Measurements from ENCODE around the gene S100A10.
A peak's percentile ranks its signal among the peaks of the same experiment; 100 is the strongest.

Gene S100A10

DNA sequence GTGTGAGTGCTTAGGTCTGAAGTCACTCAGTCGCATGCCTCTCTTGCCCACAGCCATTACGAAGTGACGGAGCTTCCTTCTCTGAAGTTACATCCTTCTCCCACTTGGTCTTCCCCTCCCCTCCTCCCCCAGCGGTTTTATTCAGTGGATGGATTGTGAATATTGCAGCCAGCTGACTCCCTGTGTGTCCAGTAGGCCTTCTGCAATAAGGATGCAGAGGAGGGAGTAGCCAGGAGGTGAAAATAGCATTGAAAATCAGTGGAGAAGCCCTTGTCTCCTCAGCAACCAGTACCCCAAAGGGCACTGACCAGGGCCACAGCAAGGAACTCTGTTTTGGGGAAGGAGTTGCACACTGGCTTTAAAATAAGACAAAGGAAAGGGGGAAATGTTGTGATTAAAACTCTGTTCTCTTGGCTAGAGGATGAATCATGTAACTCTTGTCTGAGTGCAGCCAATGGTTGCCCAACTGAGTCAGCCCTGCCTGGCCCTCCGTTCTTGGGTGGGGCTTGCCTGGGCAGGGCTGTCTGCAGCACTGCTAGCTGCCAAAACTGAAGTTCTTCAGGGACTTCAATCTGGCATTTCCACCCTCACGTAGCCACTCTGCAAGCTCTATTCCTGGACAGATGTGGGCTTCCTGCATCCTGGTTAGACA, 4.3 kb downstream of the S100A10 start:
- Histone ChIP-seq H3K9me3 (ENCODE audit: control insufficient read depth in 1 of 2, low read length in 2 of 2) (no peaks in the 10 kb centered on the region), H3K9ac (ENCODE audit: low read depth in 1 of 2, low read length in 2 of 2) (peak overlapping the region; percentile 38 to 42), H3K27ac (ENCODE audit: low read depth, low read length) (peak overlapping the region; percentile 11), H3K4me3 (ENCODE audit: low read depth in 1 of 2, low read length in 2 of 2) (peak overlapping the region; percentile 22 to 98), H3K36me3 (ENCODE audit: control insufficient read depth in 1 of 2, insufficient read depth in 2 of 2, low read length in 2 of 2) (peaks cover 13 to 22% of the 10 kb centered on the region in 2 donors), H3K27me3 (ENCODE audit: control insufficient read depth in 1 of 2, insufficient read depth in 2 of 2, low read length in 2 of 2) (no peaks in the 10 kb centered on the region), H3K4me1 (ENCODE audit: control insufficient read depth in 1 of 2, insufficient read depth in 2 of 2, low read length in 2 of 2) (peaks cover 58 to 68% of the 10 kb centered on the region in 2 donors)

- H3K9me3 ChIP-seq (ENCODE audit: control insufficient read depth in 1 of 2, low read length in 2 of 2), result no peaks in the 10 kb centered on the region
- H3K36me3 ChIP-seq (ENCODE audit: control insufficient read depth in 1 of 2, insufficient read depth in 2 of 2, low read length in 2 of 2), result peaks cover 21 to 31% of the 10 kb centered on the region in 2 donors
- no peak overlapping the region for H3K27ac ChIP-seq (ENCODE audit: low read depth, low read length)
- H3K4me1 ChIP-seq (ENCODE audit: control insufficient read depth in 1 of 2, insufficient read depth in 2 of 2, low read length in 2 of 2), result peaks cover 66% of the 10 kb centered on the region in 2 donors
- no peak overlapping the region for H3K9ac ChIP-seq (ENCODE audit: low read depth in 1 of 2, low read length in 2 of 2)
- H3K4me3 ChIP-seq (ENCODE audit: low read depth in 1 of 2, low read length in 2 of 2), result peak overlapping the region; percentile 22 to 98
- H3K27me3 ChIP-seq (ENCODE audit: control insufficient read depth in 1 of 2, insufficient read depth in 2 of 2, low read length in 2 of 2), result no peaks in the 10 kb centered on the region
These were observed 5.2 kb downstream of the S100A10 start for GRCh38 chr1:151988405-151988923.

DNA sequence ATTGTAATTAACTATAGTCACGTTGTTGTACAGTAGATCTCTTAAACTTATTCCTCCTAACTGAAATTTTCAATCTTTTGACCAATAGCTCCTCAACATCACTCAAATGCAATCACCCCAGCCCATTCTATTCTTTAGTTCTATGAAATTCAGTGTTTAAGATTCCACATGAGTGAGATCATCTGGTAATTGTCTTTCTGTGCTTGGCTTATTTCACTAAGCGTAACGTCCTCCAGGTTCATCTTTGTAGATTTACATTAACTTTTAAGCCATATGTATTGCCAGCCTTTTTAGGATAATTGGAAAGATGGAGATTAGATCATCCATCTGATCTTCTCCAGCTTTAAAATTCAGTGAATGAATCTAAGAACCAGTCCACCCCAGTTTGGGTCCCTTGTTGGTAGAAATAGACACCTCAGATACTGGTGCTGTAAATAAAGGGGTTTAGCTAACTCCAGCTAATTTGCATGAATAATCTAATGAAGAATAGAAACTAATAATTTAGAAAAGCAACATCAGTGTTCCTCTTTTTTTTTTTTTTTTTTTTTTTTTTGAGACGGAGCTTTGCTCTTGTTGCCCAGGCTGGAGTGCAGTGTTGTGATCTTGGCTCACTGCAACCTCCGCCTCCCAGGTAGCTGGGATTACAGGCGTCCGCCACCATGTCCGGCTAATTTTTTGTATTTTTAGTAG, 7.0 kb downstream of the S100A10 start:
- peaks cover 31 to 47% of the 10 kb centered on the region in 2 donors for H3K36me3 ChIP-seq (ENCODE audit: control insufficient read depth in 1 of 2, insufficient read depth in 2 of 2, low read length in 2 of 2)
- H3K9me3 ChIP-seq (ENCODE audit: control insufficient read depth in 1 of 2, low read length in 2 of 2), result no peaks in the 10 kb centered on the region
- no peak overlapping the region for H3K4me3 ChIP-seq (ENCODE audit: low read depth in 1 of 2, low read length in 2 of 2)
- peaks cover 57 to 76% of the 10 kb centered on the region in 2 donors for H3K4me1 ChIP-seq (ENCODE audit: control insufficient read depth in 1 of 2, insufficient read depth in 2 of 2, low read length in 2 of 2)
- no peak overlapping the region for H3K9ac ChIP-seq (ENCODE audit: low read depth in 1 of 2, low read length in 2 of 2)
- H3K27ac ChIP-seq (ENCODE audit: low read depth, low read length), result no peak overlapping the region
- H3K27me3 ChIP-seq (ENCODE audit: control insufficient read depth in 1 of 2, insufficient read depth in 2 of 2, low read length in 2 of 2), result no peaks in the 10 kb centered on the region

GRCh38 chr1:151985768-151986167, 7.9 kb downstream of the S100A10 start:
- Histone ChIP-seq H3K9me3 (ENCODE audit: control insufficient read depth in 1 of 2, low read length in 2 of 2) (no peaks in the 10 kb centered on the region), H3K9ac (ENCODE audit: low read depth in 1 of 2, low read length in 2 of 2) (no peak overlapping the region), H3K27me3 (ENCODE audit: control insufficient read depth in 1 of 2, insufficient read depth in 2 of 2, low read length in 2 of 2) (no peaks in the 10 kb centered on the region), H3K4me3 (ENCODE audit: low read depth in 1 of 2, low read length in 2 of 2) (no peak overlapping the region), H3K36me3 (ENCODE audit: control insufficient read depth in 1 of 2, insufficient read depth in 2 of 2, low read length in 2 of 2) (peaks cover 31 to 55% of the 10 kb centered on the region in 2 donors), H3K4me1 (ENCODE audit: control insufficient read depth in 1 of 2, insufficient read depth in 2 of 2, low read length in 2 of 2) (peaks cover 48 to 76% of the 10 kb centered on the region in 2 donors), H3K27ac (ENCODE audit: low read depth, low read length) (no peak overlapping the region)

DNA sequence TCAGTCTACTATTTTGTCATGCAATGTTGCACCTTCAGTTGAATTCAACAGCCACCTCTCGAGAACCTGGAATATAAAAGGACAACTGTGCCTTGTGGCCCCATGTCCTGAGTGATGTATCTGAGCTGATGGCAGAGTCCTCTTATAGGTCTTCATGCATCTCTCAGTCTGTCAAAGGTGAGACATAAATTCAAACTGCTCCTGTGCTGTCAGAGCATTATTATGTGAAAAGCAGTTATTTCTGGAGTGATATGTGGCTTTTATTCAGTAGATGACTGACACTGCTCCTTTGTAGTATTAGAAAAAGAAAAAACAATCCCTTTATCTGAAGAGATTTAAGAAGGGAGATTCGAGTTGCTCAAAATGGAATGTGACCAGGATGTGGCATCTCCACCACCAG, 8.4 kb downstream of the S100A10 start:
- H3K36me3 ChIP-seq (ENCODE audit: control insufficient read depth in 1 of 2, insufficient read depth in 2 of 2, low read length in 2 of 2), result peaks cover 31 to 56% of the 10 kb centered on the region in 2 donors
- H3K27me3 ChIP-seq (ENCODE audit: control insufficient read depth in 1 of 2, insufficient read depth in 2 of 2, low read length in 2 of 2), result no peaks in the 10 kb centered on the region
- peaks cover 43 to 73% of the 10 kb centered on the region in 2 donors for H3K4me1 ChIP-seq (ENCODE audit: control insufficient read depth in 1 of 2, insufficient read depth in 2 of 2, low read length in 2 of 2)
- no peaks in the 10 kb centered on the region for H3K9me3 ChIP-seq (ENCODE audit: control insufficient read depth in 1 of 2, low read length in 2 of 2)
- H3K4me3 ChIP-seq (ENCODE audit: low read depth in 1 of 2, low read length in 2 of 2), result no peak overlapping the region
- H3K9ac ChIP-seq (ENCODE audit: low read depth in 1 of 2, low read length in 2 of 2), result no peak overlapping the region
- no peak overlapping the region for H3K27ac ChIP-seq (ENCODE audit: low read depth, low read length)

DNA sequence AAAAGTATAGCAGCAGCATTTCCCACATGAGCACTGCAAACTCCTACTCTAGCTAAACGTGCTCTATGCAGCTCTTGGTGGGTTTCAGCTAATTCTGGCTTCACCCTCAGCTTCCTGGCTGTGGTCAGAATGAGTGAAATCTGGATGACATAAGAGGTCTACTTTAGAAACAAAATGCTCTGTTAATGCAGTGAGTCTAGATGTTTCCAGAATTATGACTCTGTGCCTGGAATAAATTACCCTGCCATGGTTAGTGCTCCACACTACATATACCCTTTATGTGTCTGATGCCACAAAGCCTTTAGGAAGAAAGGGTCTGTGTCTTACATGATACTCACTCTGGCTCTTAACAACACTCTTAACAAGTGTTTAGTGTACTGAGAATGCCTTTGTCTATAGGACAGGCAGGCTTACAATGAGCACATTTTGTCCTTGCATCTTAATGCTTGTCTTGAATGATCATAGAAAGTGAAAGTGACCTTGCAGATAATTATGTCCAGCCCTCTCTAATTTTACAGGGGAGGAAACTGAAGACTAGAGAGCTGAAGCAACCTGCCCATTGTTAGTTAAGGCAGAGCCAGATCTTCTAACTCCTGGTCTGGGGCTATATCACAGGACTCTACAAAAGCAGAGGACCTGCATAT, 9.2 kb downstream of the S100A10 start:
- H3K9ac ChIP-seq (ENCODE audit: low read depth in 1 of 2, low read length in 2 of 2), result no peak overlapping the region
- no peak overlapping the region for H3K27ac ChIP-seq (ENCODE audit: low read depth, low read length)
- H3K36me3 ChIP-seq (ENCODE audit: control insufficient read depth in 1 of 2, insufficient read depth in 2 of 2, low read length in 2 of 2), result peaks cover 31 to 56% of the 10 kb centered on the region in 2 donors
- peaks cover 35 to 65% of the 10 kb centered on the region in 2 donors for H3K4me1 ChIP-seq (ENCODE audit: control insufficient read depth in 1 of 2, insufficient read depth in 2 of 2, low read length in 2 of 2)
- H3K27me3 ChIP-seq (ENCODE audit: control insufficient read depth in 1 of 2, insufficient read depth in 2 of 2, low read length in 2 of 2), result no peaks in the 10 kb centered on the region
- H3K4me3 ChIP-seq (ENCODE audit: low read depth in 1 of 2, low read length in 2 of 2), result no peak overlapping the region
- no peaks in the 10 kb centered on the region for H3K9me3 ChIP-seq (ENCODE audit: control insufficient read depth in 1 of 2, low read length in 2 of 2)

DNA sequence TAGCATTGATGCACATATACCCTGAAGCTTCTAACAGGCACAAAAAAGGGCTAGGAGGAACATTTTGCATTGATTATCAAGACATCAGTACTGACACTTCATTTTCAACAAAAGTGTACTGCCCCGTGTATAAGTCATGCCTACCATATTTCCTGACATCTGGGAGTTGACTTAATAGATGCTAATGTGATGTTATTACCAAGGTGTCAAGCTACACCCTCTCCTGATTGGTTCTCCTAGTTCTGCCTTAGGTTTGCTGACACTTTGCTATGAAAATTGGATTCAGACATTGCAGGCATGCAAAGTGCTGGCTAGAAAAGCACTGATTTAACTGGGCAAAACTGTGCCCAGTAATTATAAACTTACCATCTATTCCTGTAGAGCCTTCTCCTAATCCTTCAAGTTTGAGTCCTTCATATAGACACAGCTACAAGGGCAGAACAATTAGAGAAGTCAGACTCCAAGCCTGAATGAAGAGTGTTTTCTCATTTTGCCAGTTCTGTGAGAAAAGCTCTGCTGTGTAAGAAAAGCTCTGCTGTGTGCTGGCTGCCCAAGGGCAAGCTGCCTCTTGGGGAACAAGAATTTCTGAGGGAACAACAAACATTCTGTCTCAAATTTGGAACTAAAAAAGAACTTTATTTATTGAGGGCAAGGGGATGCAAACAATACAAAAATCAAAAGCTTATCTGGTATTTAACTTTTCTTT, 11.2 kb downstream of the S100A10 start:
- H3K4me1 ChIP-seq (ENCODE audit: control insufficient read depth in 1 of 2, insufficient read depth in 2 of 2, low read length in 2 of 2), result peaks cover 20 to 53% of the 10 kb centered on the region in 2 donors
- no peak overlapping the region for H3K27ac ChIP-seq (ENCODE audit: low read depth, low read length)
- H3K9me3 ChIP-seq (ENCODE audit: control insufficient read depth in 1 of 2, low read length in 2 of 2), result no peaks in the 10 kb centered on the region
- no peak overlapping the region for H3K4me3 ChIP-seq (ENCODE audit: low read depth in 1 of 2, low read length in 2 of 2)
- peaks cover 31 to 56% of the 10 kb centered on the region in 2 donors for H3K36me3 ChIP-seq (ENCODE audit: control insufficient read depth in 1 of 2, insufficient read depth in 2 of 2, low read length in 2 of 2)
- no peak overlapping the region for H3K9ac ChIP-seq (ENCODE audit: low read depth in 1 of 2, low read length in 2 of 2)
- no peaks in the 10 kb centered on the region for H3K27me3 ChIP-seq (ENCODE audit: control insufficient read depth in 1 of 2, insufficient read depth in 2 of 2, low read length in 2 of 2)

GRCh38 chr1:151981178-151981525, 12.5 kb downstream of the S100A10 start:
- Histone ChIP-seq H3K36me3 (ENCODE audit: control insufficient read depth in 1 of 2, insufficient read depth in 2 of 2, low read length in 2 of 2) (peaks cover 31 to 52% of the 10 kb centered on the region in 2 donors), H3K9me3 (ENCODE audit: control insufficient read depth in 1 of 2, low read length in 2 of 2) (no peaks in the 10 kb centered on the region), H3K9ac (ENCODE audit: low read depth in 1 of 2, low read length in 2 of 2) (no peak overlapping the region), H3K4me1 (ENCODE audit: control insufficient read depth in 1 of 2, insufficient read depth in 2 of 2, low read length in 2 of 2) (peaks cover 30 to 57% of the 10 kb centered on the region in 2 donors), H3K27me3 (ENCODE audit: control insufficient read depth in 1 of 2, insufficient read depth in 2 of 2, low read length in 2 of 2) (no peaks in the 10 kb centered on the region), H3K27ac (ENCODE audit: low read depth, low read length) (no peak overlapping the region), H3K4me3 (ENCODE audit: low read depth in 1 of 2, low read length in 2 of 2) (no peak overlapping the region)

GRCh38 chr1:151980287-151981177, 13.1 kb downstream of the S100A10 start:
- Histone ChIP-seq H3K27me3 (ENCODE audit: control insufficient read depth in 1 of 2, insufficient read depth in 2 of 2, low read length in 2 of 2) (no peaks in the 10 kb centered on the region), H3K9me3 (ENCODE audit: control insufficient read depth in 1 of 2, low read length in 2 of 2) (no peaks in the 10 kb centered on the region), H3K36me3 (ENCODE audit: control insufficient read depth in 1 of 2, insufficient read depth in 2 of 2, low read length in 2 of 2) (peaks cover 25 to 46% of the 10 kb centered on the region in 2 donors), H3K4me3 (ENCODE audit: low read depth in 1 of 2, low read length in 2 of 2) (no peak overlapping the region), H3K27ac (ENCODE audit: low read depth, low read length) (no peak overlapping the region), H3K4me1 (ENCODE audit: control insufficient read depth in 1 of 2, insufficient read depth in 2 of 2, low read length in 2 of 2) (peaks cover 35 to 59% of the 10 kb centered on the region in 2 donors), H3K9ac (ENCODE audit: low read depth in 1 of 2, low read length in 2 of 2) (no peak overlapping the region)
